Measurements from ENCODE around the gene TGFB1. TPM values are rescaled to one million over a fixed set of nuclear protein-coding genes. Genes with fewer than 3 reads are reported as not detected.

The TGFB1 gene
- total RNA-seq, 2 experiments from 2014 or later, result 406 to 416 TPM

DNA sequence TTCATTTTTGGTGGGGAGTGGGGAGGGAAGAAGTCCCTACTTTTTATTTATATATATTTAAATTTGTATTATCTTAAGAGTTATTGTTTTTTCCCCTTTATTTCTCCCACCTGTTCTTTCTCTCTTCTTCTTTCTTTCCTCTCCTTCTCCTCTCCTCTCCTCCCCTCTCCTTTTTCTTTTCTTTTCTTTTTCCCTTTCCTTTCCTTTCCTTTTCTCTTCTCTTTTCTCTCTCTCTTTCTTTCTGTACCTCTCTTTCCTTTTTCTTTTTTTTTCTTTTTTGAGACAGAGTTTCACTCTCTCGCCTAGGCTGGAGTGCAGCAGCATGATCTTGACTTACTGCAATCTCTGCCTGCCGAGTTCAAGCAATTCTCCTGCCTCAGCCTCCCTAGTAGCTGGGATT, 45.8 kb upstream of the TGFB1 start:
- Histone ChIP-seq H3K9me3 (ENCODE audit: control insufficient read depth in 1 of 2, insufficient read depth in 1 of 2, low read length in 2 of 2) (no peaks in the 10 kb centered on the region), H3K27me3 (ENCODE audit: control insufficient read depth in 1 of 2, insufficient read depth in 2 of 2, low read length in 2 of 2) (no peaks in the 10 kb centered on the region), H3K27ac (ENCODE audit: low read depth in 1 of 2, low read length in 2 of 2) (no peak overlapping the region), H3K36me3 (ENCODE audit: insufficient read depth, low read length) (peaks cover 7% of the 10 kb centered on the region), H3K4me3 (ENCODE audit: low read length) (no peak overlapping the region), H3K4me1 (ENCODE audit: insufficient read depth, low read length) (peaks cover 38% of the 10 kb centered on the region)
- intact Hi-C loops (cut with DNase I, micrococcal nuclease), result loop anchor here in 1 of 2 experiments (5.0 kb wide), 1 partner anchor 163 kb away; no protein-coding TSS in a partner anchor
- DNase-seq, result no peak
- peak overlapping the region; percentile 99 for H3K27ac Mint-ChIP-seq
- H3K4me1 Mint-ChIP-seq (ENCODE audit: low read depth), result peaks cover 57% of the 10 kb centered on the region
- peaks cover 28% of the 10 kb centered on the region for H3K36me3 Mint-ChIP-seq (ENCODE audit: low read depth)
- TF ChIP-seq, protein P1, sequence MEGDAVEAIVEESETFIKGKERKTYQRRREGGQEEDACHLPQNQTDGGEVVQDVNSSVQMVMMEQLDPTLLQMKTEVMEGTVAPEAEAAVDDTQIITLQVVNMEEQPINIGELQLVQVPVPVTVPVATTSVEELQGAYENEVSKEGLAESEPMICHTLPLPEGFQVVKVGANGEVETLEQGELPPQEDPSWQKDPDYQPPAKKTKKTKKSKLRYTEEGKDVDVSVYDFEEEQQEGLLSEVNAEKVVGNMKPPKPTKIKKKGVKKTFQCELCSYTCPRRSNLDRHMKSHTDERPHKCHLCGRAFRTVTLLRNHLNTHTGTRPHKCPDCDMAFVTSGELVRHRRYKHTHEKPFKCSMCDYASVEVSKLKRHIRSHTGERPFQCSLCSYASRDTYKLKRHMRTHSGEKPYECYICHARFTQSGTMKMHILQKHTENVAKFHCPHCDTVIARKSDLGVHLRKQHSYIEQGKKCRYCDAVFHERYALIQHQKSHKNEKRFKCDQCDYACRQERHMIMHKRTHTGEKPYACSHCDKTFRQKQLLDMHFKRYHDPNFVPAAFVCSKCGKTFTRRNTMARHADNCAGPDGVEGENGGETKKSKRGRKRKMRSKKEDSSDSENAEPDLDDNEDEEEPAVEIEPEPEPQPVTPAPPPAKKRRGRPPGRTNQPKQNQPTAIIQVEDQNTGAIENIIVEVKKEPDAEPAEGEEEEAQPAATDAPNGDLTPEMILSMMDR (IDR thresholded peaks at IDR 0.05), result peak; percentile 9
- H3K27me3 Mint-ChIP-seq, result no peaks in the 10 kb centered on the region
- ATAC-seq (ENCODE audit: poor library complexity), result no peak
- CTCF ChIA-PET, result no interaction called here
- H3K4me3 Mint-ChIP-seq, result peak overlapping the region; percentile 96
- POLR2A ChIA-PET, result no interaction called here
- no peaks in the 10 kb centered on the region for H3K9me3 Mint-ChIP-seq

DNA sequence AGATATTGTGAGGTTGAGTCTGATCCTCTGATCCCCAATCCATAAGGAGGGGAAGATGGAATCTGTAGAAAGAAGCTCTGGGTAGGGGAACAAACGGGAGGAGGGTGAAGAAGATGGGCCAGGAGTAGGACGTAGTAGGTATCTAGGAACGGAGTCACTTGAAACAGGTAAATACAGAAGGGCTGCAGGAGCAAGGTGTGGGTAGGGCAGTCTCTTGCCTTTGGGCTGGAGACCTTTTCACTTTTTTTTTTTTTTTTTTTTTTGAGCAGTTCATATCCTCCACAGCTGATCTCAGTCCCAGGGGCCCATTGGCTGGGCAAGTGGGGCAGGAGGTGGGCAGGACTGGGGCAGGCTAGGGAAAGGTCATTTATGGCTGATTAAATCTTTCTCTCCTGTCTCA, 45.4 kb upstream of the TGFB1 start:
- H3K36me3 Mint-ChIP-seq (ENCODE audit: low read depth), result peaks cover 28% of the 10 kb centered on the region
- DNase-seq (no peak), ATAC-seq (ENCODE audit: poor library complexity) (no peak)
- H3K4me3 Mint-ChIP-seq, result peak overlapping the region; percentile 96
- no peaks in the 10 kb centered on the region for H3K9me3 Mint-ChIP-seq
- Histone ChIP-seq H3K27me3 (ENCODE audit: control insufficient read depth in 1 of 2, insufficient read depth in 2 of 2, low read length in 2 of 2) (no peaks in the 10 kb centered on the region), H3K4me1 (ENCODE audit: insufficient read depth, low read length) (peaks cover 38% of the 10 kb centered on the region), H3K27ac (ENCODE audit: low read depth in 1 of 2, low read length in 2 of 2) (no peak overlapping the region), H3K9me3 (ENCODE audit: control insufficient read depth in 1 of 2, insufficient read depth in 1 of 2, low read length in 2 of 2) (no peaks in the 10 kb centered on the region), H3K4me3 (ENCODE audit: low read length) (no peak overlapping the region), H3K36me3 (ENCODE audit: insufficient read depth, low read length) (peaks cover 7% of the 10 kb centered on the region)
- POLR2A ChIA-PET, result interaction anchor here (1.1 to 1.2 kb wide), 3 partner anchors 36 to 135 kb away, joined by 3 to 4 read pairs (median 3); partner anchors contain the start of gene HNRNPUL1
- H3K4me1 Mint-ChIP-seq (ENCODE audit: low read depth), result peaks cover 57% of the 10 kb centered on the region
- CTCF ChIA-PET, result no interaction called here
- H3K27ac Mint-ChIP-seq, result peak overlapping the region; percentile 99
- no peaks in the 10 kb centered on the region for H3K27me3 Mint-ChIP-seq
- intact Hi-C loops (cut with DNase I, micrococcal nuclease), result loop anchor here in 1 of 2 experiments (5.0 kb wide), 1 partner anchor 163 kb away; no protein-coding TSS in a partner anchor
- TF ChIP-seq, protein P1 (IDR thresholded peaks at IDR 0.05), result no peak

DNA sequence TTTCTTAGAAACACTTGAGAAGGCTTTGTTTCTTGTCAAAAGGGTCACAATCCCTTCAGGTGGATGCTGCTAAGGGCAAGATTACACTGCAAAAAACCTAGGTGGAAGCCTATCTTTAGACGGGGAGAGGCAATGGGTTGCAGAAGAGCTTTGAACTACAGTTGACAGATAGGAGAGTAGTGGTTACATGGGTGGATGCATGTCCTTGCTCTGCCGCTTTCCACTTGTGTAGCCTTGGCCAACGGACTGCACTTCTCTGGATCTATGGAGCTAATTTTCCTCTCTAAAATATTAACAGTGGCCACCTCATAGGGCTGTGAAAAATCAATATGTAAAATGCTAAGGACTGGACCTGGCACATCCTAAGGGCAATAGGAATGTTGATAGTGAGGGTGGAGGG, 44.9 kb upstream of the TGFB1 start:
- H3K36me3 Mint-ChIP-seq (ENCODE audit: low read depth), result peaks cover 28% of the 10 kb centered on the region
- CTCF ChIA-PET, result no interaction called here

More for the DNA sequence above, 44.9 kb upstream of the TGFB1 start:
- H3K9me3 Mint-ChIP-seq, result no peaks in the 10 kb centered on the region
- Histone ChIP-seq H3K4me1 (ENCODE audit: insufficient read depth, low read length) (peaks cover 38% of the 10 kb centered on the region), H3K27me3 (ENCODE audit: control insufficient read depth in 1 of 2, insufficient read depth in 2 of 2, low read length in 2 of 2) (no peaks in the 10 kb centered on the region), H3K4me3 (ENCODE audit: low read length) (peak overlapping the region; percentile 82), H3K9me3 (ENCODE audit: control insufficient read depth in 1 of 2, insufficient read depth in 1 of 2, low read length in 2 of 2) (no peaks in the 10 kb centered on the region), H3K27ac (ENCODE audit: low read depth in 1 of 2, low read length in 2 of 2) (no peak overlapping the region), H3K36me3 (ENCODE audit: insufficient read depth, low read length) (peaks cover 9% of the 10 kb centered on the region)
- ATAC-seq (ENCODE audit: poor library complexity) (no peak), DNase-seq (no peak)
- peaks cover 57% of the 10 kb centered on the region for H3K4me1 Mint-ChIP-seq (ENCODE audit: low read depth)
- H3K27ac Mint-ChIP-seq, result peak overlapping the region; percentile 99
- TF ChIP-seq, protein P1 (IDR thresholded peaks at IDR 0.05), result no peak
- peak overlapping the region; percentile 96 for H3K4me3 Mint-ChIP-seq
- POLR2A ChIA-PET, result interaction anchor here (1.1 to 1.2 kb wide), 3 partner anchors 35 to 135 kb away, joined by 3 to 4 read pairs (median 3); partner anchors contain the start of gene HNRNPUL1
- intact Hi-C loops (cut with DNase I, micrococcal nuclease), result loop anchor here in 1 of 2 experiments (5.0 kb wide), 1 partner anchor 164 kb away; no protein-coding TSS in a partner anchor
- H3K27me3 Mint-ChIP-seq, result no peaks in the 10 kb centered on the region
